Retinal pigment epithelial cell (primary cell): ENCODE data around the gene GABPB2.

ENCODE experiments used
- DNase-seq: peaks from one replicate; pipeline ENCODE4 v3.0.0-alpha.2; 2010; ENCODE audit warnings: low read depth
- H3K4me3 ChIP-seq: 2 replicates; pipeline ENCODE4 v1.5.1; 2011; ENCODE audit warnings: mild to moderate bottlenecking, low read length, control low read depth, moderate library complexity
- CTCF ChIP-seq: conservative IDR thresholded peaks from 2 replicates; pipeline ENCODE4 v1.5.1; 2011; ENCODE audit warnings: low read depth, low read length, control low read depth, inconsistent platforms

The GABPB2 gene

GRCh38 chr1:151132335-151133017, 61.9 kb downstream of the GABPB2 start:
- no peak overlapping the region for H3K4me3 ChIP-seq
- no peak for TF ChIP-seq CTCF
- no peak for DNase-seq

- TF ChIP-seq CTCF: no peak
- no peak for DNase-seq
- H3K4me3 ChIP-seq: no peak overlapping the region
Measured at GRCh38 chr1:151133018-151133806, 62.7 kb downstream of the GABPB2 start.

GRCh38 chr1:151134396-151134795, 63.8 kb downstream of the GABPB2 start:
- no peak overlapping the region for H3K4me3 ChIP-seq
- no peak for DNase-seq
- TF ChIP-seq CTCF: no peak

GRCh38 chr1:151134991-151135390, 64.4 kb downstream of the GABPB2 start:
- TF ChIP-seq CTCF: no peak
- H3K4me3 ChIP-seq: no peak overlapping the region
- DNase-seq: no peak

GRCh38 chr1:151135433-151136385, 65.1 kb downstream of the GABPB2 start:
- no peak overlapping the region for H3K4me3 ChIP-seq
- no peak for DNase-seq
- no peak for TF ChIP-seq CTCF

GRCh38 chr1:151137789-151138188, 67.2 kb downstream of the GABPB2 start:
- H3K4me3 ChIP-seq: no peak overlapping the region
- TF ChIP-seq CTCF: no peak
- no peak for DNase-seq
